Esophagus squamous epithelium (tissue), 4 donors: Measurements from ENCODE around the gene CHCHD3.

Experiments
- POLR2A ChIP-seq, 4 donors: fragments of 450-650 bp; IDR thresholded peaks; one replicate each; pipeline ENCODE4 v1.6.1; 2017; ENCODE audit warnings: antibody characterized with exemption in 4 of 4, mild to moderate bottlenecking in 4 of 4, moderate library complexity in 3 of 4
- TF ChIP-seq, protein P1 (sequence below), 6 experiments: fragments of 450-650 bp in 4 of 6; fragments of 200-600 bp in 2 of 6; sonication (generic) in 2 of 6; IDR thresholded peaks; one replicate each; pipeline ENCODE4 v1.5.1; 2016 to 2019; ENCODE audit warnings: antibody characterized with exemption in 6 of 6, mild to moderate bottlenecking in 4 of 6, moderate library complexity in 4 of 6

DNA sequence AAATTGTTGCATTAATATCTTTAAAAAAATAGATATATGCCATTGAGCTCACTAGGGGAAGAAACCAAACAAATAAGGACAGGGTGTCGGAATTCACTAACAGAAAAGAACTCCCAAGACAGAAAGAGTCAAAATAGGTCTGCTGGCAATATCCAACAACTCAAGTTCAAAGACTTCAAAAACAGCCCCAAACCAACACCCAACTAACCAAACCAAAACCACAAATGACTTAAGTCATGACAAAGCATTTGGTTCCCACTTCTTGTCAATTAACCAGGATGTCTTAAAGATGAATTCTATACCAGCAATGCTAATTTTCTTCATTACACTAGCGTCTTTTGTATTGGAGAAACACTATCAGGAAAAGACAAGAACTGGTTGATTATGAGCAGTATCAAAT, 256.7 kb downstream of the CHCHD3 start:
- TF ChIP-seq, protein P1, sequence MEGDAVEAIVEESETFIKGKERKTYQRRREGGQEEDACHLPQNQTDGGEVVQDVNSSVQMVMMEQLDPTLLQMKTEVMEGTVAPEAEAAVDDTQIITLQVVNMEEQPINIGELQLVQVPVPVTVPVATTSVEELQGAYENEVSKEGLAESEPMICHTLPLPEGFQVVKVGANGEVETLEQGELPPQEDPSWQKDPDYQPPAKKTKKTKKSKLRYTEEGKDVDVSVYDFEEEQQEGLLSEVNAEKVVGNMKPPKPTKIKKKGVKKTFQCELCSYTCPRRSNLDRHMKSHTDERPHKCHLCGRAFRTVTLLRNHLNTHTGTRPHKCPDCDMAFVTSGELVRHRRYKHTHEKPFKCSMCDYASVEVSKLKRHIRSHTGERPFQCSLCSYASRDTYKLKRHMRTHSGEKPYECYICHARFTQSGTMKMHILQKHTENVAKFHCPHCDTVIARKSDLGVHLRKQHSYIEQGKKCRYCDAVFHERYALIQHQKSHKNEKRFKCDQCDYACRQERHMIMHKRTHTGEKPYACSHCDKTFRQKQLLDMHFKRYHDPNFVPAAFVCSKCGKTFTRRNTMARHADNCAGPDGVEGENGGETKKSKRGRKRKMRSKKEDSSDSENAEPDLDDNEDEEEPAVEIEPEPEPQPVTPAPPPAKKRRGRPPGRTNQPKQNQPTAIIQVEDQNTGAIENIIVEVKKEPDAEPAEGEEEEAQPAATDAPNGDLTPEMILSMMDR (IDR thresholded peaks at IDR 0.05), result no peak
- no peak for TF ChIP-seq POLR2A (IDR thresholded peaks at IDR 0.05)
